SW 1271 (cell line): ENCODE data around the gene SYNGR2.
"Not testable (repeated sequence)": the region's sequence is repeated elsewhere in the genome, so short reads cannot be mapped to it uniquely, and the experiment has no call there.

Experiments
- DNase-seq, 2 experiments: peaks; one replicate each; lab custom pipeline; 2025; lab: John Stamatoyannopoulos, UW

Gene SYNGR2

GRCh38 chr17:78171591-78172248, 3.3 kb downstream of the SYNGR2 start:
- DNase-seq = not testable (repeated sequence)

DNA sequence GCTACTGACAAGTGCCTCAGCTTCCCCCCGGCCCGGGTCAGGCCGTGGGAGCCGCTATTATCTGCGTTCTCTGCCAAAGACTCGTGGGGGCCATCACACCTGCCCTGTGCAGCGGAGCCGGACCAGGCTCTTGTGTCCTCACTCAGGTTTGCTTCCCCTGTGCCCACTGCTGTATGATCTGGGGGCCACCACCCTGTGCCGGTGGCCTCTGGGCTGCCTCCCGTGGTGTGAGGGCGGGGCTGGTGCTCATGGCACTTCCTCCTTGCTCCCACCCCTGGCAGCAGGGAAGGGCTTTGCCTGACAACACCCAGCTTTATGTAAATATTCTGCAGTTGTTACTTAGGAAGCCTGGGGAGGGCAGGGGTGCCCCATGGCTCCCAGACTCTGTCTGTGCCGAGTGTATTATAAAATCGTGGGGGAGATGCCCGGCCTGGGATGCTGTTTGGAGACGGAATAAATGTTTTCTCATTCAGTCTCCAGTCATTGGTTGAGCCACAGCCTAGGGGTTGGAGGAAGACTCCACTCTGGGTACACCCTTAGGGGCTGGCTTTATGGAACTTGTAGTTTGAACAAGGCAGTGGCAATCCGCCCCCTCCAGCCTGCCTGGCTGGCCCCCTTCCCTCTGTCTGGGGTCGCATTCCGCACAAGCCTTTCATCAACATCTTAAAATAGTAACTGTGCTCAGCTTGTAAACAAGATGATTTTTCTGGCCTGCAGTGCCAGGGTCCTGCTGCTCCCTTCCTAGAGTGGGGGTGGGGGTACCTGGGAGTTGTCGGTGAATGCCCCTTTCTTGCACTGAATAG, 4.1 kb downstream of the SYNGR2 start:
- no peak for DNase-seq

- no peak for DNase-seq
These were observed 4.8 kb downstream of the SYNGR2 start for GRCh38 chr17:78173097-78173715.

- no peak for DNase-seq
These were observed 6.0 kb downstream of the SYNGR2 start for GRCh38 chr17:78174346-78174869.

- DNase-seq = no peak
These were observed 6.7 kb downstream of the SYNGR2 start for GRCh38 chr17:78174870-78175642.

GRCh38 chr17:78175643-78175981, 7.2 kb downstream of the SYNGR2 start:
- DNase-seq = no peak

DNA sequence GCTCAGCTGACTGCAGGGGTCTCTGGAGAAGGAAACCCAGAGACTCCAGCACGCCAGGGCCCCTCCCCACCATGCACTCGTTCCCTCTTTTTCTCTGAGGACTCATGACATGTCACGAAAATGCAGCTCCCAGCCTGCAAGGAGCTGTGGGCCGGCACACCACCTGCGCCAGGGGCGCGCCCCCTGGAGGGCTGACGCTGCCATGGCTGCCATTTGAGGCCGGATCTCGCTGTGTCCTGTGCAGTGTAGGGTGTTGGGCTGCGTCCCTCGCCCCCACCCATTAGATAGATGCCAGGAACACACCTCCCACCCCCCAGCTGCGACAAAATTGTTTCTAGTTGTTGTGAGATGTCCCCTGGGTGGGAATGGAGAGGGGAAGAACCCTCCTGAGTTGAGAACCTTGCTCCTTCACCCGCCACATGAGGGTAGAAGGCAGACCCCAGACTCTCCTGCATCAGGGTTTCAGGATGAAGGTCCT, 8.2 kb downstream of the SYNGR2 start:
- peak in 1 of 2 experiments; percentile 22 for DNase-seq

- DNase-seq = no peak
These were observed 11.0 kb downstream of the SYNGR2 start for GRCh38 chr17:78179372-78179771.

DNA sequence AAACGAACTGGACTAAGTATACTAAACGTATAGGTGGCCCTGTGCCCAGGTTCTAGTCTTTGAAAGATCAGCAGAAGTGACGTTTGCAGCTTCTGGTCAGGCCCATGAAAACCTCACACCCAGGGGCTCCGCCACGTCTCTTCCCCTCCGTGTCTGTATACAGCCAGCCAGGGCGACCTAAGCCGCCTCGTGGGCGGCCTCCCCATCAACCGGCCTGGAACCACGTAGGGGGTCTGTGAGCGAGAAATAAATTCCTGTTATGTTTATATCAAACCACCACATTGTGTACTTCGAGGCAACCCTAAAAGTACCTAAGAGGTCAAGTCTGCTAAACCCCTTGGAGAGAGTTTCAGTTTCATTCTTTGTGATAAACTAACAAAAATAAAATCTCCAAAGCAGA, 11.7 kb downstream of the SYNGR2 start:
- DNase-seq = no peak

DNA sequence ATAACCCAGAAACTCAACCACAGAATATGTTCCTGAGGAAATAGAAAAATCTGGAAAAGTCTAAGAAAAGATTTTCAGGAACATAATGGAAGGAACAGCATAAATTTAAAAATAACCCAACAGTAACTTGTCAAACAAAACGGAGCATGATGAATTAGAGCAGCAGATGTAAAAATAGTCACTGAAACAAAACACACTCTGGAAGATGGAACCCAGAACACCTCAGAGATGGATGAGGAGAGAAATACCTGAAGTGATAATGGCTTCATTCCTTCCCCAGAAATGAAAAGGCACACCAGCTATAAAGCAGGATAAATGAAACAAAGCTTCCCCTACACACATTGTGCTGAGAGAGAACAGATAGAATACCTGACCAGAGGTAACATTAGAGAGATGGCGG, 12.1 kb downstream of the SYNGR2 start:
- DNase-seq = no peak

DNA sequence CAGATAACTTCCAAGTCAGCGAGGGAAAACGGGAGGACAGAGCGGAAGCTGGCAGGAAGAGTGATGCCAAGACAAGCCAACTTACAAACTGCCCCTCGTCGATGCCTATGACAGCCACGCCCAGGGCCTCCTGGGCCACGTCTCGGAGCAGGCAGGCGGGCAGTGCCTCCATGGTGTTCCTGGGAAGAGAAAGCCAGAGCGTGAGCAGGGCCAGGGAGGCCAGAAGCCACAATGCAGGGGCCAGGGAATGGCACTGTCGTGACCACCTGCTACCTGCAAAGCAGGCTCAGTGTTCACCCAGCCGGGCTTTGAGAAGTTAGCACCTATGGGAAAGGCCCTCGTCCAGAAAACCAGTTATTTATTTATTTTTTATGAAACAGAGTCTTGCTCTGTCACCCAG, 14.1 kb downstream of the SYNGR2 start:
- DNase-seq = no peak

- no peak for DNase-seq
These were observed 15.5 kb downstream of the SYNGR2 start for GRCh38 chr17:78183916-78184315.

GRCh38 chr17:78184351-78184750, 16.0 kb downstream of the SYNGR2 start:
- DNase-seq = no peak

GRCh38 chr17:78184868-78185267, 16.5 kb downstream of the SYNGR2 start:
- no peak for DNase-seq

- DNase-seq = peak in 1 of 2 experiments; percentile 40
These were observed 17.8 kb downstream of the SYNGR2 start for GRCh38 chr17:78185981-78186691.

GRCh38 chr17:78186692-78187595, 18.6 kb downstream of the SYNGR2 start, which contains the start of the genes AFMID and TK1:
AFMID (plus strand) TSS chr17:78187362; CDS start chr17:78187371, 9 bp downstream.
TK1 (minus strand) TSS chr17:78187052; CDS start chr17:78186994, 58 bp downstream.
- peak; percentile 94 to 98 for DNase-seq

- DNase-seq = no peak
These were observed 28.3 kb downstream of the SYNGR2 start for GRCh38 chr17:78196716-78197115.

DNA sequence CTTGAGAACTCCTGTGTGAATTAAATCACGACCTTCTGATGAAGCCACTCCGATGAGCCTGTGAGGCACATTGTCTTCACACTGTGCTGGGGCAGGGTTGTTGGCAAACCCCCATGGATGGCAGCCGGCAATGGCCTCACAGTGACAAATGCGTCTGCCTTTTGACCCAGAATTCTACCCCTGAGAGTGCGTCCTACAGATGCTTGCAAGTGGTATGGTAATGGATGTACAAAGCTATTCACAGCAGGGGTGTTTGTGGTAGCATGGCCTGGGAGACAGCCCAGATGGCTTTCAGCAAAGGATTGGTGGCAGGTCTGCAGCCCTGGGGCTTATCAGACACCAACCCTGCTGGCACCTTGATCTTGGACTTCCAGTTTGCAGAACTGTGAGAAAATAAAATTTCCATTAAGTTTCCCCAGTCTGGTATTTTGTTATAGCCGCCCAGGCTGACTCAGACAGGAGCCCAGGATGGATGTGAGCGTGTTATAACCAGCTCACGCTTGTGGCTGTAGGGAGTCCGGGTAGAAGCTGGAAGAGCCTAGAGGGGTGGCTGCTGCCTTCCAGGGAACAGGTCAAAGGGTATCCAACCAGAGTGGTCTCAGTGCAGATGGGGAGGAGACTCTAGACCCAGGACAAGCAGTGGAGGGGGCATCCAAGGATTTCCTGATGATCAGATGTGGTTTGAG, 28.9 kb downstream of the SYNGR2 start:
- DNase-seq = no peak

DNA sequence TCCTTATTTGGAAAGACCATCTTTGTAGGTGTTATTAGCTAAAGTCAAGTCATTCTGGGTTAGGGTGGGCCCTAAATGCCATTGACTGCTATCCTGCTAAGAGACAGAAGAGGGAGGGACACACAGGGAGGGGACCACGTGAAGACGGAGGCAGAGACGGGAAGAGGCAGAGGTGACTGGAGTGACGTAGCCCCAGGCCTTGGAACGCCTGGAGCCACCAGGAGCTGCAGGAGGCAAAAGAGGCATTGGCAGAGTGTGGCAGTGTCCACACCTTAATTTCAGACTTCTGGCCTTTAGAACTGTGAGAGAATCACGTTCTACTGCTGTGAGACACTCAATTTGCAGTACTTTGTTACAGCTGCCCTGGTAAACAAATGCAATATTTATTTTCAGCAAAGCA, 32.1 kb downstream of the SYNGR2 start:
- no peak for DNase-seq
